Natural killer cell treated with Interleukin-12 subunit alpha and Interleukin-12 subunit beta and Interleukin-15 and Interleukin-18, amount 100 ng/mL, for 72 hours (primary cell): ENCODE measurements around the gene SEMA5B. TPM values are rescaled to one million over a fixed set of nuclear protein-coding genes. Genes with fewer than 3 reads are reported as not detected.
A peak's percentile ranks its signal among the peaks of the same experiment; 100 is the strongest.

Source experiments
- ATAC-seq, 2 donors: fragments of 150-1000 bp; cut with Tn5 transposase in 1 of 2; sonication (Bioruptor Pico), chemical (Tn5 transposase) in 1 of 2; 2 replicates each; pipeline ENCODE4 v1.10.0; 2021
- DNase-seq: peaks from one replicate; pipeline ENCODE4 v3.0.0; 2022; ENCODE audit warnings: low spot score
- H3K27ac Mint-ChIP-seq, 2 donors: 1 replicate in 1 of 2; 2 replicates in 1 of 2; pipeline ENCODE4 v1.8.0; 2022; ENCODE audit warnings: mixed read lengths in 2 of 2, mild to moderate bottlenecking in 1 of 2, moderate library complexity in 1 of 2
- H3K27me3 Mint-ChIP-seq, 2 donors: 1 replicate in 1 of 2; 2 replicates in 1 of 2; pipeline ENCODE4 v1.8.0; 2022; ENCODE audit warnings: mixed read lengths in 2 of 2
- H3K36me3 Mint-ChIP-seq: one replicate; pipeline ENCODE4 v1.8.0; 2022; ENCODE audit warnings: mixed read lengths
- H3K4me1 Mint-ChIP-seq, 2 donors: 1 replicate in 1 of 2; 2 replicates in 1 of 2; pipeline ENCODE4 v1.8.0; 2022; ENCODE audit warnings: low read depth in 2 of 2, mixed read lengths in 2 of 2, mild to moderate bottlenecking in 1 of 2
- H3K4me3 Mint-ChIP-seq: one replicate; pipeline ENCODE4 v1.8.0; 2022; ENCODE audit warnings: mixed read lengths
- H3K9me3 Mint-ChIP-seq: 2 replicates; pipeline ENCODE4 v1.8.0; 2022; ENCODE audit warnings: mixed read lengths
- total RNA-seq, 2 donors: library from RNA; stranded (reverse); gene quantifications; one replicate each; pipeline ENCODE4 v1.2.3, GENCODE V29; 2022

The SEMA5B gene
- total RNA-seq, 2 donors from 2014 or later: not detected

- Mint-ChIP-seq H3K4me3 (no peak overlapping the region), H3K27me3 (peaks cover 4 to 17% of the 10 kb centered on the region in 2 donors), H3K27ac (no peak overlapping the region), H3K9me3 (no peaks in the 10 kb centered on the region), H3K4me1 (peaks cover 5 to 9% of the 10 kb centered on the region in 2 donors), H3K36me3 (no peaks in the 10 kb centered on the region)
- no peak for ATAC-seq
- no peak for DNase-seq
Measured at GRCh38 chr3:122892118-122892960, 135.2 kb downstream of the SEMA5B start.

- Mint-ChIP-seq H3K27ac (no peak overlapping the region), H3K27me3 (peaks cover 0 to 4% of the 10 kb centered on the region in 2 donors), H3K4me3 (no peak overlapping the region), H3K9me3 (no peaks in the 10 kb centered on the region), H3K4me1 (peaks cover 5 to 9% of the 10 kb centered on the region in 2 donors), H3K36me3 (no peaks in the 10 kb centered on the region)
- no peak for ATAC-seq
- DNase-seq: no peak
Measured at GRCh38 chr3:122890720-122891220, 136.8 kb downstream of the SEMA5B start.

GRCh38 chr3:122890077-122890719, 137.4 kb downstream of the SEMA5B start:
- ATAC-seq (peak in 1 of 2 donors; percentile 15), DNase-seq (no peak)
- H3K4me3 Mint-ChIP-seq: no peak overlapping the region
- H3K27me3 Mint-ChIP-seq: no peaks in the 10 kb centered on the region
- H3K36me3 Mint-ChIP-seq: no peaks in the 10 kb centered on the region
- H3K4me1 Mint-ChIP-seq: peaks cover 5 to 9% of the 10 kb centered on the region in 2 donors
- no peak overlapping the region for H3K27ac Mint-ChIP-seq
- no peaks in the 10 kb centered on the region for H3K9me3 Mint-ChIP-seq

GRCh38 chr3:122886946-122887345, 140.6 kb downstream of the SEMA5B start:
- no peaks in the 10 kb centered on the region for H3K9me3 Mint-ChIP-seq
- H3K4me3 Mint-ChIP-seq: no peak overlapping the region
- DNase-seq: no peak
- no peaks in the 10 kb centered on the region for H3K27me3 Mint-ChIP-seq
- H3K4me1 Mint-ChIP-seq: peaks cover 0 to 3% of the 10 kb centered on the region in 2 donors
- ATAC-seq: no peak
- H3K27ac Mint-ChIP-seq: no peak overlapping the region
- H3K36me3 Mint-ChIP-seq: no peaks in the 10 kb centered on the region

- no peaks in the 10 kb centered on the region for H3K9me3 Mint-ChIP-seq
- ATAC-seq: no peak
- H3K4me3 Mint-ChIP-seq: no peak overlapping the region
- DNase-seq: no peak
- no peaks in the 10 kb centered on the region for H3K27me3 Mint-ChIP-seq
- peaks cover 0 to 3% of the 10 kb centered on the region in 2 donors for H3K4me1 Mint-ChIP-seq
- H3K27ac Mint-ChIP-seq: no peak overlapping the region
- H3K36me3 Mint-ChIP-seq: no peaks in the 10 kb centered on the region
Measured at GRCh38 chr3:122886251-122886650, 141.3 kb downstream of the SEMA5B start.

- Mint-ChIP-seq H3K27ac (no peak overlapping the region), H3K4me3 (no peak overlapping the region), H3K9me3 (no peaks in the 10 kb centered on the region), H3K4me1 (no peaks in the 10 kb centered on the region), H3K36me3 (no peaks in the 10 kb centered on the region), H3K27me3 (no peaks in the 10 kb centered on the region)
- ATAC-seq: no peak
- no peak for DNase-seq
Measured at GRCh38 chr3:122882361-122882947, 145.1 kb downstream of the SEMA5B start.

GRCh38 chr3:122880624-122881023, 146.9 kb downstream of the SEMA5B start:
- Mint-ChIP-seq H3K9me3 (no peaks in the 10 kb centered on the region), H3K27me3 (no peaks in the 10 kb centered on the region), H3K4me1 (peaks cover 6 to 10% of the 10 kb centered on the region in 2 donors), H3K27ac (no peak overlapping the region), H3K4me3 (no peak overlapping the region), H3K36me3 (no peaks in the 10 kb centered on the region)
- no peak for ATAC-seq
- DNase-seq: no peak

GRCh38 chr3:122880173-122880572, 147.4 kb downstream of the SEMA5B start:
- no peaks in the 10 kb centered on the region for H3K9me3 Mint-ChIP-seq
- peaks cover 9 to 13% of the 10 kb centered on the region in 2 donors for H3K4me1 Mint-ChIP-seq
- no peak for DNase-seq
- H3K27ac Mint-ChIP-seq: no peak overlapping the region
- H3K4me3 Mint-ChIP-seq: no peak overlapping the region
- no peaks in the 10 kb centered on the region for H3K27me3 Mint-ChIP-seq
- no peak for ATAC-seq
- no peaks in the 10 kb centered on the region for H3K36me3 Mint-ChIP-seq

GRCh38 chr3:122875547-122876127, 151.9 kb downstream of the SEMA5B start:
- Mint-ChIP-seq H3K27me3 (no peaks in the 10 kb centered on the region), H3K4me1 (peaks cover 12 to 17% of the 10 kb centered on the region in 2 donors), H3K36me3 (no peaks in the 10 kb centered on the region), H3K4me3 (no peak overlapping the region), H3K9me3 (no peaks in the 10 kb centered on the region), H3K27ac (no peak overlapping the region)
- DNase-seq (no peak), ATAC-seq (no peak)

- H3K4me3 Mint-ChIP-seq: no peak overlapping the region
- H3K9me3 Mint-ChIP-seq: no peaks in the 10 kb centered on the region
- no peak overlapping the region for H3K27ac Mint-ChIP-seq
- H3K36me3 Mint-ChIP-seq: no peaks in the 10 kb centered on the region
- no peak for DNase-seq
- ATAC-seq: no peak
- no peaks in the 10 kb centered on the region for H3K27me3 Mint-ChIP-seq
- peaks cover 12 to 17% of the 10 kb centered on the region in 2 donors for H3K4me1 Mint-ChIP-seq
Measured at GRCh38 chr3:122873741-122874515, 153.6 kb downstream of the SEMA5B start.

GRCh38 chr3:122868322-122868721, 159.2 kb downstream of the SEMA5B start:
- Mint-ChIP-seq H3K27ac (no peak overlapping the region), H3K27me3 (no peaks in the 10 kb centered on the region), H3K4me3 (no peak overlapping the region), H3K36me3 (no peaks in the 10 kb centered on the region), H3K9me3 (no peaks in the 10 kb centered on the region), H3K4me1 (no peaks in the 10 kb centered on the region)
- ATAC-seq (no peak), DNase-seq (no peak)

- no peak overlapping the region for H3K4me3 Mint-ChIP-seq
- H3K9me3 Mint-ChIP-seq: no peaks in the 10 kb centered on the region
- no peaks in the 10 kb centered on the region for H3K27me3 Mint-ChIP-seq
- no peaks in the 10 kb centered on the region for H3K4me1 Mint-ChIP-seq
- ATAC-seq (no peak), DNase-seq (no peak)
- no peak overlapping the region for H3K27ac Mint-ChIP-seq
- peaks cover 6% of the 10 kb centered on the region for H3K36me3 Mint-ChIP-seq
Measured at GRCh38 chr3:122864498-122864897, 163.1 kb downstream of the SEMA5B start.

- Mint-ChIP-seq H3K36me3 (peaks cover 6% of the 10 kb centered on the region), H3K27me3 (no peaks in the 10 kb centered on the region), H3K4me1 (peaks cover 0 to 2% of the 10 kb centered on the region in 2 donors)
Measured at GRCh38 chr3:122862381-122862780, 165.2 kb downstream of the SEMA5B start.

More at GRCh38 chr3:122862381-122862780, 165.2 kb downstream of the SEMA5B start:
- ATAC-seq: no peak
- no peak overlapping the region for H3K27ac Mint-ChIP-seq
- H3K4me3 Mint-ChIP-seq: no peak overlapping the region
- H3K9me3 Mint-ChIP-seq: no peaks in the 10 kb centered on the region
- no peak for DNase-seq
